GM10847 (cell line): ENCODE measurements around the gene NACA2.

Source experiments
- POLR2A ChIP-seq: IDR thresholded peaks from 2 replicates; pipeline ENCODE4 v1.6.1; 2011; ENCODE audit not compliant: insufficient read length; ENCODE audit errors: extremely low read depth

The NACA2 gene

DNA sequence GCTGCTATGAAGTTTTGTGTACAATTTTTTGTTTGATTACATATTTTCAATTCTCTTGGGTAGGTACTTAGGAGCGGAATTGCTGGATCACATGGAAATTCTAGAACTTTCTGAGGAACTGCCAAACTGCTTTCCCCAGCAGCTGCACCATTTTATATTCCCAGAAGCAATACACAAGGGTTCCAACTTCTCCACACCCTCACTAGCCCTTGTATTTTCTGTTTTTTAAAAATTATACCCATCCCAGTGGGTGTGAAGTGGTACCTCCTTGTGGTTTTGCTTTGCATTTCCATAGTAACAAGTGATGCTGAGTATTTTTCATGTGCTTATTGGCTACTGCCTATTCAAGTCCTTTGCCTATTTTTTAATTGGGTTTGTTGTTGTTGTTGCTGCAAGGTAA is 20.9 kb downstream of the NACA2 start:
- no peak for TF ChIP-seq POLR2A

DNA sequence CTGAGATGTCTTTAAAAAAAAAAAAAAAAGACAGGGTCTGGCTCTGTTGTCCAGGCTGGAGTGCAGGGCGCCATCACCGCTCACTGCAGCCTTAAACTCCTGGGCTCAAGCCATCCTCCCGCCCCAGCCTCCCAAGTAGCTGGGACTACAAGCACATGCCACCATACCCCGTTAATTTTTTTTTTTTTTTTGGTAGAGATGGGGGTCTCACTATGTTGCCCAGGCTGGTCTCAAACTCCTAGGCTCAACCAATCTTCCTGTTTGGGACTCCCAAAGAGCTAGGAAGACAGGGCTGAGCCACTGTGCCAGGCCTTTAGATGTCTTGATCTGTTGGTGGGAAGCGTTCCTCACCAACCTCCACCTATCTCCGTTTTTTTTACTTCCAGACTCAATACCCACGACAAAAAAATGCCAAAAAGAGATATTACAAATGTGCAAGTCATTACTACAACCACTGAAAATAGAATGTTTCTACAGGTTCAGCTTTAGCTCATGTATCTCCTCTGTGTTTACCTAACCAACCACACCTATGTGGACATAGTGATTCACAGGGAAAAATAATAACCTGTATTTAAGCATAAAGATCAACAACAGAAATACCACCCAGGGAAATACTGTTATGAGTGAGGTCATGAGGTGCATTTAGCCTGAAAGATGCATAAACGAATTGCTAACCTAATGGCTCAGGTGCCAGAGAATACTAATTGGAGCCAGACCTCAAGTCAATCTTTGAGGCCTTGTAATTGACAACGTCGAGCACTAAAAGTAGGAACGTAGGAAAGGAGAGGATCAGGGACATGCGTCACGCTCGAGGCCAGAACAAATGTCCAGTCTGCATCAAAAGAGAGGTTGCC is 22.6 kb downstream of the NACA2 start:
- TF ChIP-seq POLR2A, result no peak

DNA sequence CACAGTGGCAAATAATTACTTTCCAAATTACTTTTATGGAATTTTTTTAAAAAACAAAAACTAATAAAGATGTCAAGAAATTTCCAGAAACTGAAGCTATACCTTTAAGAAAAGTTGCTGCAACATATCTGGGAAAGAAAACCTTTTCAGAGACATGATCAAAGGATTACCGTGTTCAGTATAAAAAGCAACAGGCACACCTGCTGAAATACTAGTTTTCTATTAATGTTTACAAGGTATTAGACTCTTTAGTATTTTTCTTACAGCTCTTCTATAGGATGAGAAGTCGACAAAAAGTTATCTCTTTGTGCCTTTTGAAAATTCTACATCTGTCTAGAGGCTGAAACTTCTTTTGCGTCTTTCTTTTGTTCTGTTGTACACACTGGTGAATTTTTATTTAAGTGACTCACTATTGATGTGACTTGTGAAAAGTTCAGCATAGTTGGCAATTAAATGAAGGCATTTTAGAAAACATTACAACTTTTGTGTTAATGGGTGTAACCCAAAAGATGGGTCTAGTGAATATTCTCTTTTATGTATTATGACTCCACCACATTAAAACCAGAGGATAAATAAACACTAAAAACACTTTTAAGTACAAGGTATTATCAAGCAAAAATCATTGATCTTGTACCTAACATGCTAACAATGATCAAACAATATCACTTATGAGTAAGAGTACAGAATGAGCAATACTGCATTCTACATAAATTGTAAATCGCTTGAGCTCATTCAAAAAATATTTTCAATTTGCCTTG is 23.8 kb downstream of the NACA2 start:
- TF ChIP-seq POLR2A, result no peak

DNA sequence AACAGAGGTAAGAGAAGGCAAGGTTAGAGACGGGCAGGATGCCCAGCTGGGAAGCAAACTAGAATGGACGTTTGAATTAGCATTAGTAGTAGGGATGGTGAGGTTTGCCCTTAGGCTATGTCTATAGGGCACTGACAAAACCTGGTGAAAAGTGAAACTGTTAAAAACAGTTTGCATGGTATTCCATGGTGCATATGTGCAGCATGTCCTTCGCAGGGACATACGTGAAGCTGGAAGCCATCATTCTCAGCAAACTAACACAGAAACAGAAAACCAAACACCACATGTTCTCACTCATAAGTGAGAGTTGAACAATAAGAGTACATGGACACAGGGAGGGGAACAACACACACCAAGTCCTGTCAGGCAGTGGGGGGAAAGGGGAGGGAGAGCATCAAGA is 25.8 kb downstream of the NACA2 start:
- no peak for TF ChIP-seq POLR2A

DNA sequence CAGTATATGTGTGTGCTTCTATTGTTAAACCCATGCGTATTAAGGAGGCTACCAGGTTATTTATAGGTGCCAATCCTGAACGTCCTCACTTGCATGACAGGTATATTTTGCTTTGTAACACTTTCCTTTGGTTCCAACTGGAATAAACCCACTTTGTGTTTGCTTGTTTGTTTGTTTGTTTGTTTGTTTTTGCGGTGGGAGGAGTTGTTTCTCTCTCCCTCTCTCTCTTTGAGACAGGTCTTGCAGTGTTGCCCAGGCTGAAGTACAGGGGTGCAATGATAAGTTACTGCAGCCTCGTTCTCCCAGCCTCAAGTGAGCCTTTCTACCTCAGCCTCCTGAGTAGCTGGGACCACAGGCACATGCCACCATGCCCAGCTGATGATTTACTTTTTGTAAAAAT is 28.7 kb downstream of the NACA2 start:
- TF ChIP-seq POLR2A, result no peak

DNA sequence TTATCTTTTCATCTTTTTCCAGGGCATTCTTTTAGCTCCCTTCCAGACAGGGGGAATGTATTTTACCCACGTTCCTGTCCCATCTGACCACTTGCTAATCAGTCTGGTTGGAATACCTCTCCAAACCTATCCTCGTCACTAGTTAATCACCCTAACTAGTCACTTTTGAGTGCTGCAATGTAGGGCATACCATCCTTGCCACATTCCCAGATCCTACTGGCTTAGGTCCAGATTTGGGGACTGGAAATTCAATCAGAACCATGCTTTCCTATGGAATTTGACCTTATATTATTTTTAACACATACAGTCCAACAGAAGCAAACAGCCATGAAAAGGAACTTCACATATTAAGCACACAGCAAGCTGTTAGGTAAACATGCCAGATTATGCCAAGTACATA is 29.7 kb downstream of the NACA2 start:
- no peak for TF ChIP-seq POLR2A

DNA sequence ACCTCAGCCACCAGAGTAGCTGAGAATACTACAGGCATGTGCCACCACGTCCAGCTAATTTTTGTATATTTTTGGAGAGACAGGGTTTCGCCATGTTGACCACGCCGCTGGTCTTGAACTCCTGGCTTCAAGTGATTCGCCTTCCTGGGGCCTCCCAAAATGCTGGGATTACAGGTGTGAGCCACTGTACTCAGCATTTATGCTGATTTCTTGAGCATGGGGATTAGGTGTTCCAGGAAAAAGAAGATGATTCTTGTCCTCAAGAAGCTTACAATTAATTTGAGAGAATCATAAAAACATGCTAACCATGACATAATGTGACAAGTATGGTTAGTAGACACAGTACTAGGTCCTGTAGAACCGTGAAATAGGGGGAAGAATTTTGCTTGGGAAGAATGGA is 30.9 kb downstream of the NACA2 start:
- no peak for TF ChIP-seq POLR2A

DNA sequence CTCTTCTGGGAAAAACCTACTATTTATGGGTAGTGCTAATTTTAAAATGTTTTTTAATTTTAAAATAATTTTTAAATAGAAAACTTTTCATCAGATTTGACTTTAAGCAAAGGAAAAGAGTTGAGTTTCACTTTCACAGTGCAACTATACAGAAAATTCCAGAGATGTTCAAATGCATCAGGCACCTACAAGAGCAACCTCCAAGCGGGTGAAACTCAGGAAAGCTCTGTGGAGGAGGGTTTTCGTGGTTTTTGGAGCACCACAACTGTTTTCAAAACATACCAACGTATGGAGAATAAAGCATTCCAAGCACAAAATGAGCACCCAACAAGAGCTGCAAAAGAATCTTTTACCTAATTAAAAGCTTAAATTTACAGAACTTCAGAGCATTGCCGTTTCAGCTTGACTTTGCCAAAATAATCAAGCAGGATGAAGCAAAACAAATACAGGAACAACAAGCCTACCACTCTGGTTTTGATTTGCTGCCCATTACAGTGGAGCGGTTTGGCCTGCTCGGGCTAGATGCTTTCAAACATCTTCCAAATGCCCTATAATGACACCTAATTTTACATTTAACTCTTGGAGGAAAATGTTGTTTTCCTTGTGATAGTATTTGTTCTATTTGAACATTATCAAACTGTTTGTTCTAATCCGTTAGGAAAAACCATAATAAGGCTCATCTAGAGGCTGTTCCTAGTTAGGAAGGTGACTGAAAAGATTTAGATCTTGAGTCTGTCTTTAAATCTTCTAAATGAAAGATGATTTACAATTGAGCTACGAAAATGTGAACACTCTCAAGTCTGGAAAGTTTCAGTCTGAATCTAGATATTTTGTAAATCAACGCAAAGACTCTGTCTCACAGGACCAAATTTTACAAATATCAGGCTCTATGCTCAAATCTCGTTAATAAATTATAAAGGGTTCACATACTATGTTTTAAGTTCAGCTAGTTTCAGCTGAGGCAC is 34.5 kb downstream of the NACA2 start:
- no peak for TF ChIP-seq POLR2A

DNA sequence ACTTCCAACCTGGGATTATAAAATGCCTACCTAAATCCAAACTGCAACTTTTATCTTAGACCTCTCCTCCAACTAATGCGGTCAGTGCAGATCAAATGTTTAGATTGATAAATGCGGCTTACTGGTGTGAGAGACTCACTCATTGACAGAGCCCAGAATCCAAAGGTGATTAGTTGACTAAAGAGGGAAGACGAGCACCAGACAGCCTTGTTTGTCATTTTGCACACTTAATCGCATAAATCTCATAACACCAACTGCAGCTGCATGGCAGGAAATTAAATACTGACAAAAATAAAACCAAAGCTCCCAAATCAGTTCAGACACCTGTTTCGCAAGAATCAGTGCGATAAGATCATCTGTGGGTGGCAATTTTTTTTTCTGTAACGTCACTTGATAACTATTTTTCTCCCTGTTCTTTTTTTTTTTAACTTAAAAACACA is 35.9 kb downstream of the NACA2 start:
- TF ChIP-seq POLR2A, result no peak

DNA sequence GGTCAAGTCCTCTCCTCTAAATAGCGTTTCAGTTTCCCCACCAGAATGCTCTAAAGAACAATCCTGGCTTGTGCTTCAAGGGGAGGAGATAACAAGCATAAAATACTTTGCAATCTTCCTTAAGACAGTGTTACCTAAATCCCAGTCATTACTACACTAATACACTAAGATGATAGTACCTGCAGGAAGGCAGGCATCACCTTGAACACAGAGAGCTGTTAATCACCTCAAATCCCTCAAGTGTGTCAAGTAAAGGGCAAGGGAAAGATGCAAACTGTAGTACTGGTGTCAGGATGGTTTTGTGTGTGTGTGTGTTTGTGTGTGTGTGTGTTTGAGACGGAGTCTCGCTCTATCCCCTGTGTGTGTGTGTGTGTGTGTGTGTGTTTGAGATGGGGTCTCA is 36.8 kb downstream of the NACA2 start:
- TF ChIP-seq POLR2A, result no peak

DNA sequence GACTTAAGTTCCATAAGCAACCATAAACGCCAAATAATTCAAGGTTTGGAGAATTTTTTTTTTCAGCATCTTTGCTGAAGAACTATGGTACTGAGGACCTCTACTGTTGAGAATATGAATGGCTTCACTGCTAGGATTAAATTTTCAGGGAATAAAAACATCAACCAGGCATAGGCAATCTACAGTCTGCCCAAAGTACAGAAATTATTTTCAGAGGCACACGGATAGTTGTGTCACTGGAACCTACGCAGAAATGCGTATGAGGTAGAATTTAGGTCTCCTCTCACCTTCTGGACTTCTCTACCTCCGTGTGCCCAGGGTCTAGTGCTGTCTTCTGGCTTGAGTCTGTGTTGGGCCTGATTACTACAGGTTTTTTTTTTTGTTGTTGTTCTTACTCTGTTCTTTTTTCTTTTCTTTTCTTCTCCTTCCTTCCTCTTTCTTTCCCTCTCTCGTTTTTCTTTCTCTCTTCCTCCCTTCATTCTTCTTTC is 39.7 kb downstream of the NACA2 start:
- TF ChIP-seq POLR2A, result no peak

DNA sequence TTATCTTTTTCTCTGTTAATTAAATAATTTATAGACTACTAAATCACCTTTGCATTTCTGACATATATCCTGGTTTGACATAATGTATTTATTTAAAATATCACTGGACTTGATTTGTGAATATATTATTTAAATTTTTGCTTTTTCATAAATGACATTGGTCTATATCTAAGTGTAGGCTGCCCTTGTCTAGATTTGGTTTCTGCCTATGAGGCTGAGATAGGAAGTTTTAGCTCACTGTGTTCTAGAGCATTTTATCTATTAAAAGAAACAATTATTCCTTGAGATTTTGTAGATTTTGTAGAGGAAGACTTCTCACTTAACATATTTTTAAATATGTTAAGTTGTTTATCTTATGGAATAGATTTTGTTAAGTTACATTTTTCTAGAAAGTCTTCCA is 43.9 kb downstream of the NACA2 start:
- no peak for TF ChIP-seq POLR2A

DNA sequence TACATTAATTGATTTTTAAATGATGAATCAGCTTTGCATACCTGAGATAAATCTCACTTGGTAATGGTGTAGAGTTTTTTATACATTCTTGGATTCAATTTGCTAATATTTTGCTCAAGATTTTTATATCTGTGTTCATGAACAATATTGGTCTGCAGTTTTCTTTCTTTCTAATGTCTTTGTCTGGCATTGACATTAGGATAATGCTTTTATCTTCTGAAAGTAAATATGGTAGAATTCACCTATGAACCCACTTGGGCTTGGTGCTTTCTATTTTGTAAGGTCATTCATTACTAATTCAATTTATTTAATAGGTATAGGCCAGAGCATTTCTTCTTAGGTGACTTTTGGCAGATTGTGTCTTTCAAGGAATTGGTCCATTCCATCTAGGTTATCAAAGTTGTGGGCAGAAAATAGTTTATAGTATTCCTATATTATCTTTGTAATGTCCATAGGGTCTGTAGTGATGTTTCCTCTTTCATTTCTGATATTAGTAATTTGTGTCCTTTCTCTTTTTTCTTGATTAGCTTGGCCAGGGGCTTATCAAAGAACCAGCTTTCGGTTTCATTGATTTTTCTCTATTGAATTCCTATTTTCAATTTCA is 45.6 kb downstream of the NACA2 start:
- no peak for TF ChIP-seq POLR2A

DNA sequence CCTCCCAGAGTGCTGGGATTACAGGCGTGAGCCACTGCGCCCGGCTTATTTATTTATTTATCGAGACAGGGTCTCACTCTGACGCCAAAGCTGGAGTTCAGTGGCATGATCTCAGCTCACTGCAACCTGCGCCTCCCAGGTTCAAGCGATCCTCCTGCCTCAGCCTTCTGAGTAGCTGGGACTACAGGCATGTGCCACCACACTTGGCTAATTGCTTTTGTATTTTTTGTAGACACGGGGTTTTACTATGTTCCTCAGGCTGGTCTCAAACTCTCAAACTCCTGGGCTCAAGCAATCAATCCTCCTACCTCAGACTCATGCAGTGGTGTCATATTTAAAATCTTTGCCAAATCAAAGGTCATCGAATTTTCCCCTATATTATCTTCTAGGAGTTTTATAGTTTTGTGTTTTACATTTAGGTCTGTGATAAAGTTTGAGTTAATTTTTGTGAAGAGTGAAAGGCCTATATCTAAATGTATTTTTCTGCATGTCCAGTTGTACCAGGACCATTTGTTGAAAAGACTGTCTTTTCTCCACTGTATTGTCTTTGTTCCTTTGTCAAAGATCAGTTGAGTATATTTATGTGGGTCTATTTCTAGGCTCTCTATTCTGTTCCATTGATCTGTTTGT is 47.1 kb downstream of the NACA2 start:
- TF ChIP-seq POLR2A, result no peak
